ENCODE measurements around the gene NTRK3.
A peak's percentile ranks its signal among the peaks of the same experiment; 100 is the strongest.

The NTRK3 gene
- total RNA-seq = 0.22 to 0.77 (median 0.46) reads per million in 3 experiments

GRCh38 chr15:88256279-88257230 is at the start of gene NTRK3:
Gene NTRK3, minus strand, starts transcription at chr15:88256739. Its CDS starts 586 bp downstream, at chr15:88256153.
- no peak for DNase-seq

GRCh38 chr15:88303395-88303794 is 46.9 kb upstream of the NTRK3 start:
- no peak for DNase-seq

GRCh38 chr15:88302373-88302772 is 45.8 kb upstream of the NTRK3 start:
- DNase-seq = no peak

- no peak for DNase-seq
Measured at GRCh38 chr15:88301311-88301710, 44.8 kb upstream of the NTRK3 start.

- no peak for DNase-seq
Measured at GRCh38 chr15:88300861-88301260, 44.3 kb upstream of the NTRK3 start.

- no peak for DNase-seq
Measured at GRCh38 chr15:88300089-88300488, 43.5 kb upstream of the NTRK3 start.

- DNase-seq = no peak
Measured at GRCh38 chr15:88299497-88299896, 43.0 kb upstream of the NTRK3 start.

- no peak for DNase-seq
Measured at GRCh38 chr15:88288661-88289060, 32.1 kb upstream of the NTRK3 start.

- DNase-seq = no peak
Measured at GRCh38 chr15:88288206-88288605, 31.7 kb upstream of the NTRK3 start.

- no peak for DNase-seq
Measured at GRCh38 chr15:88284318-88284998, 27.9 kb upstream of the NTRK3 start.

GRCh38 chr15:88282614-88283013 is 26.1 kb upstream of the NTRK3 start:
- DNase-seq = no peak

GRCh38 chr15:88276821-88277410 is 20.4 kb upstream of the NTRK3 start:
- DNase-seq = no peak

GRCh38 chr15:88275804-88276203 is 19.3 kb upstream of the NTRK3 start:
- no peak for DNase-seq

- DNase-seq = peak; percentile 5
Measured at GRCh38 chr15:88274553-88275460, 18.3 kb upstream of the NTRK3 start.

- no peak for DNase-seq
Measured at GRCh38 chr15:88272421-88272820, 15.9 kb upstream of the NTRK3 start.

- DNase-seq = no peak
Measured at GRCh38 chr15:88269356-88270062, 13.0 kb upstream of the NTRK3 start.

- no peak for DNase-seq
Measured at GRCh38 chr15:88267720-88268119, 11.2 kb upstream of the NTRK3 start.

- DNase-seq = no peak
Measured at GRCh38 chr15:88266170-88266569, 9.6 kb upstream of the NTRK3 start.

GRCh38 chr15:88264622-88265021 is 8.1 kb upstream of the NTRK3 start:
- no peak for DNase-seq

- DNase-seq = no peak
Measured at GRCh38 chr15:88262064-88262463, 5.5 kb upstream of the NTRK3 start.

- DNase-seq = no peak
Measured at GRCh38 chr15:88258093-88258641, 1.6 kb upstream of the NTRK3 start.
